HepG2 (cell line): ENCODE results near the gene SOX13. TPM values are rescaled to one million over a fixed set of nuclear protein-coding genes. Genes with fewer than 3 reads are reported as not detected.
A peak's percentile ranks its signal among the peaks of the same experiment; 100 is the strongest.

ENCODE experiments used
- ATAC-seq: fragments of 200-7000 bp; cut with Tn5 transposase; 3 replicates; pipeline ENCODE4 v1.9.1; 2020; ENCODE audit warnings: mild to moderate bottlenecking, moderate library complexity
- BruUV-seq: library from RNA; stranded (reverse); fragments of 400-500 nt; replicated peaks from 2 replicates; lab custom pipeline; 2021; lab: Mats Ljungman, UMichigan
- CTCF ChIA-PET: fragments of 300-600 bp; formaldehyde crosslinking; extraction: SDS; loops from one replicate; lab custom pipeline; 2021; ENCODE audit warnings: low total read pairs, inconsistent platforms, low intra/inter-chr PET ratio; lab: Yijun Ruan, JAX
- POLR2A ChIA-PET: fragments of 350-600 bp; sonication (Branson Sonifier 250); formaldehyde crosslinking; loops from one replicate; lab custom pipeline; 2020; ENCODE audit warnings: antibody characterized with exemption, inconsistent platforms; lab: Yijun Ruan, JAX
- DNase-seq: peaks from one replicate; pipeline ENCODE4 v3.0.0-alpha.2; 2015; ENCODE audit warnings: low spot score
- FAIRE-seq: peaks from 3 replicates; lab custom pipeline; 2011; peaks lifted over from hg19 to GRCh38; lab: Jason Lieb, UNC
- H2AFZ ChIP-seq: one replicate; pipeline ENCODE4 v1.6.1; 2011; ENCODE audit warnings: low read length, inconsistent platforms
- H3K27ac ChIP-seq: fragments of 300-600 bp; 3 replicates; pipeline ENCODE4 v1.8.0; 2011; ENCODE audit warnings: mixed run types, mild to moderate bottlenecking, mixed read lengths, low read length, inconsistent platforms; ENCODE audit not compliant: insufficient read depth; ENCODE audit errors: extremely low read length
- H3K27me3 ChIP-seq, 2 experiments: fragments of 200-600 bp in 1 of 2; 2 replicates in 1 of 2; 3 replicates in 1 of 2; pipeline versions ENCODE4 v1.6.0 to v1.8.0; 2011; ENCODE audit warnings: low read length in 2 of 2, mild to moderate bottlenecking in 2 of 2, moderate library complexity in 2 of 2, inconsistent platforms in 1 of 2; ENCODE audit not compliant: insufficient read depth in 2 of 2, control insufficient read depth in 1 of 2
- H3K36me3 ChIP-seq, 2 experiments: fragments of 200-600 bp in 1 of 2; replicated peaks in 1 of 2; 2 replicates in 1 of 2; 3 replicates in 1 of 2; pipeline versions ENCODE4 v1.5.1 to v1.8.0; 2011; ENCODE audit warnings: low read length in 2 of 2, inconsistent platforms in 1 of 2; ENCODE audit not compliant: insufficient read depth in 2 of 2, control insufficient read depth in 1 of 2
- H3K4me1 ChIP-seq: 2 replicates; pipeline ENCODE4 v1.5.1; 2012; ENCODE audit warnings: low read length, inconsistent platforms; ENCODE audit not compliant: insufficient read depth
- H3K4me2 ChIP-seq: 2 replicates; pipeline ENCODE4 v1.6.0; 2011; ENCODE audit warnings: low read depth, low read length, inconsistent platforms
- H3K4me3 ChIP-seq, 3 experiments: fragments of 200-600 bp in 1 of 3; sonication (generic), shearing (Covaris generic) in 1 of 3; replicated peaks in 1 of 3; 2 replicates each; pipeline ENCODE4 v1.5.1; 2011 to 2016; ENCODE audit warnings: low read length in 3 of 3, inconsistent platforms in 2 of 3, low read depth in 2 of 3, mild to moderate bottlenecking in 2 of 3, control low read depth in 1 of 3, mixed read lengths in 1 of 3; ENCODE audit not compliant: insufficient read depth in 1 of 3
- H3K79me2 ChIP-seq: one replicate; pipeline ENCODE4 v1.6.1; 2011; ENCODE audit warnings: low read length, inconsistent platforms; ENCODE audit not compliant: insufficient read depth
- H3K9ac ChIP-seq: 2 replicates; pipeline ENCODE4 v1.6.0; 2011; ENCODE audit warnings: mild to moderate bottlenecking, low read depth, low read length, inconsistent platforms; ENCODE audit not compliant: insufficient read depth
- H3K9me3 ChIP-seq: 2 replicates; pipeline ENCODE4 v1.5.1; 2012; ENCODE audit warnings: mild to moderate bottlenecking, low read length
- H4K20me1 ChIP-seq: 2 replicates; pipeline ENCODE4 v1.6.0; 2011; ENCODE audit warnings: inconsistent platforms, mild to moderate bottlenecking, low read length, moderate library complexity; ENCODE audit not compliant: insufficient read depth
- JARID2 ChIP-seq: sonication (generic); formaldehyde crosslinking; IDR thresholded peaks from 2 replicates; pipeline ENCODE4 v1.8.1; 2023; ENCODE audit warnings: missing genetic modification reagents, inconsistent platforms; ENCODE audit not compliant: insufficient replicate concordance
- KDM6A ChIP-seq: IDR thresholded peaks from 2 replicates; pipeline ENCODE4 v1.6.1; 2016; ENCODE audit warnings: low read depth
- ONECUT2 ChIP-seq: sonication (generic); formaldehyde crosslinking; IDR thresholded peaks from 2 replicates; pipeline ENCODE4 v1.4.0; 2020; ENCODE audit warnings: missing genetic modification reagents
- ZNF12 ChIP-seq: sonication (generic); formaldehyde crosslinking; IDR thresholded peaks from 2 replicates; pipeline ENCODE4 v1.5.0; 2020; ENCODE audit warnings: missing genetic modification reagents
- ZSCAN25 ChIP-seq: sonication (generic); formaldehyde crosslinking; IDR thresholded peaks from 2 replicates; pipeline ENCODE4 v1.8.0; 2022; ENCODE audit warnings: mild to moderate bottlenecking, missing genetic modification reagents
- WGBS: methylation state at CpG from one replicate; pipeline ENCODE4 v1.1.6; 2017; ENCODE audit warnings: low lambda C conversion rate; 5-methylcytosine and 5-hydroxymethylcytosine counted together
- in situ Hi-C: cut with HindIII; loops from 2 replicates; pipeline ENCODE4 v1.10.0; 2017; ENCODE audit warnings: low pct_unique_long_range_greater_than_20kb; ENCODE audit not compliant: extremely low pct_ligation_motif_present
- intact Hi-C: fragments of 100-400 bp; cut with micrococcal nuclease; formaldehyde crosslinking; loops from one replicate; pipeline ENCODE4 v1.10.0; 2022; ENCODE audit not compliant: unreplicated experiment
- polyA plus RNA-seq, 8 experiments: library from polyadenylated mRNA; depleted of rRNA in 3 of 8; stranded (reverse) in 7 of 8; unstranded in 1 of 8; fragments of >200 nt; fragmentation: Illumina TruSeq in 4 of 8; extraction: Trizol in 4 of 8; gene quantifications; 2 replicates each; pipeline versions ENCODE4 v1.2.1 to v1.2.3, GENCODE V29; 2011 to 2016; ENCODE audit warnings: low read depth in 4 of 8, missing spikeins in 1 of 8, mixed read lengths in 1 of 8; ENCODE audit not compliant: insufficient read depth in 1 of 8
- total RNA-seq, 5 experiments: library from RNA; depleted of rRNA; stranded (reverse); fragments of >200 nt; fragmentation: Illumina TruSeq; extraction: Trizol; gene quantifications; 2 replicates each; pipeline ENCODE4 v1.2.3, GENCODE V29; 2016; ENCODE audit warnings: low read depth in 1 of 5
- TF ChIP-seq, protein P1 (sequence below): sonication (generic); formaldehyde crosslinking; IDR thresholded peaks from 2 replicates; pipeline ENCODE4 v1.8.0; 2022; ENCODE audit warnings: mild to moderate bottlenecking, missing genetic modification reagents, moderate library complexity
- TF ChIP-seq, protein P2 (sequence below): sonication (generic); formaldehyde crosslinking; IDR thresholded peaks from 2 replicates; pipeline ENCODE4 v1.8.1; 2022; ENCODE audit warnings: mild to moderate bottlenecking, missing genetic modification reagents

Gene SOX13
- total and polyA plus RNA-seq, 2 of the 13 experiments (the other 11 are each of a cell fraction or from before 2014, with no cell fraction given): 13.3 to 15.8 TPM

DNA sequence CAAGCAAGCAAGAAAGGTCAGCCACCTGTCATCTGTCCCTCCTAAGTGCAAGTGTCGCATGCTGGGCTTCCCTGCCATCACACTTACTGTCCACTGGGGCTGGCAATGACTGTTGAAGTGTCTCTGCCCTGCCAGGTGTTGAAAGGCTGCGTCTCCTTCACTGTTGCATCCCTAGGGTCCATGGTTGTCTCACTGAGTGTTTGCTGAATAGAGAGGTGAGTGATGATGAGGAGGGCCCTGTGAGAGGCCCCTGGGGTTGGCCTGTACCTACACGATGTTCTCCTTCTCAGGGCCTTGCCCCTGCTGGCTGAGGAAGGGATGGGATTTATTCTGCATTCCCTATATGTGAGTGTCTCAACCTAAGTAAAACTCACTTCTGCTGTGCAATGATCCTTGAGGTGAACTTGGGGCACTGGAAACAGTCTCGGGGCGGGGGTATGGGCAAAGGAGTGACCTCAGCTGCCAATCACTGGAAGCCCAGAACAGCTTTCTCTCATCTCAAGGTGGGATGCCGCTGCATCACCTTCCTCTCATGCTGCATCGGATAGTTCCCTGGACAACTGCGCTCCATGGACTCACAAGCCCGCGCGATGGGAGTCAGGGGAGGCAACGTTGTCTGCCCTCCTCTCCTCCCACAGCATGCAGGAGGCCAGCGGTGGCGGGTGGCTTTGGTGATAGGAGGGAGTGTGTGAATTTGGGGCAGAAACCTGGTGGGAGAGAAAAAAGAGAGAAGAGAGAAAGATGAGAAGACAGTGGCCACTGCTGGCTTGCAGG is 35.8 kb upstream of the SOX13 start:
- TF ChIP-seq, protein P1, sequence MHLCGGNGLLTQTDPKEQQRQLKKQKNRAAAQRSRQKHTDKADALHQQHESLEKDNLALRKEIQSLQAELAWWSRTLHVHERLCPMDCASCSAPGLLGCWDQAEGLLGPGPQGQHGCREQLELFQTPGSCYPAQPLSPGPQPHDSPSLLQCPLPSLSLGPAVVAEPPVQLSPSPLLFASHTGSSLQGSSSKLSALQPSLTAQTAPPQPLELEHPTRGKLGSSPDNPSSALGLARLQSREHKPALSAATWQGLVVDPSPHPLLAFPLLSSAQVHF: no peak
- TF ChIP-seq ZSCAN25: no peak
- no peak for TF ChIP-seq ZNF12 (CRISPR knock-in tag)
- no peak for TF ChIP-seq ONECUT2 (CRISPR knock-in tag)
- TF ChIP-seq JARID2 (CRISPR knock-in tag): no peak
- no peak for TF ChIP-seq KDM6A (CRISPR knock-in tag)
- TF ChIP-seq, protein P2, sequence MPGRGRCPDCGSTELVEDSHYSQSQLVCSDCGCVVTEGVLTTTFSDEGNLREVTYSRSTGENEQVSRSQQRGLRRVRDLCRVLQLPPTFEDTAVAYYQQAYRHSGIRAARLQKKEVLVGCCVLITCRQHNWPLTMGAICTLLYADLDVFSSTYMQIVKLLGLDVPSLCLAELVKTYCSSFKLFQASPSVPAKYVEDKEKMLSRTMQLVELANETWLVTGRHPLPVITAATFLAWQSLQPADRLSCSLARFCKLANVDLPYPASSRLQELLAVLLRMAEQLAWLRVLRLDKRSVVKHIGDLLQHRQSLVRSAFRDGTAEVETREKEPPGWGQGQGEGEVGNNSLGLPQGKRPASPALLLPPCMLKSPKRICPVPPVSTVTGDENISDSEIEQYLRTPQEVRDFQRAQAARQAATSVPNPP (CRISPR knock-in tag): no peak
- TF ChIP-seq, all 625 proteins: peak for 0
- intact Hi-C loops: no loop called here

More for the DNA sequence above, 35.8 kb upstream of the SOX13 start:
- H3K27ac ChIP-seq: no peak overlapping the region
- H3K36me3 ChIP-seq: no peaks in the 10 kb centered on the region
- peaks cover 0 to 6% of the 10 kb centered on the region in 2 experiments; a peak in 2 of 5 replicates for H3K27me3 ChIP-seq
- H3K79me2 ChIP-seq: no peaks in the 10 kb centered on the region
- DNase-seq (no peak), FAIRE-seq (no peak), ATAC-seq (peak; percentile 77)
- no peak overlapping the region for H2AFZ ChIP-seq
- no peaks in the 10 kb centered on the region for H3K9me3 ChIP-seq
- 34% methylated on average over 13 of the region's 14 CpGs for WGBS
- no TSS peak for BruUV-seq
- H3K9ac ChIP-seq: no peak overlapping the region
- in situ Hi-C loops: no loop called here
- H4K20me1 ChIP-seq: no peaks in the 10 kb centered on the region
- H3K4me1 ChIP-seq: peaks cover 14% of the 10 kb centered on the region
- no peak overlapping the region for H3K4me2 ChIP-seq
- ChIA-PET POLR2A (no interaction called here), CTCF (interaction anchor here (1.0 kb wide), 1 partner anchor 91 kb away, joined by 4 read pairs; no protein-coding TSS in a partner anchor)
- H3K4me3 ChIP-seq: no peak overlapping the region
